ENCODE results near the gene CKS2.

DNA sequence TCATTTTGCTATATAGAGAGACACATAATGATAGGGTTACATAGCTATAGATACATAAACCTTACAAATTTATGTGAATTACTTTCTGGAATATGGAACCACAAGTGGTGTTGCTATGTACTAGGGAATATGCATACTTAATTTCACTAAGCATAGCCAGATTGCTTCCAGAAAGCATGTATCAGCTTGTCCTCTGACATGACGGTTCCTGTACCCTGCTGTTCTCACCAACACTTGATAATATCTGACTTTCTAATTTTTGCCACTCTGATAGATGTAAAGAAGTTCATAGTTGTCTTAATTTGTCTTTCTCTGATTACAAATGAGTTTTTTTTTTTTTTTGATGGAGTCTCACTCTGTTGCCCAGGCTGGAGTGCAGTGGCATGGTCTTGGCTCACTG, 18.0 kb upstream of the CKS2 start:
- TF ChIP-seq, protein P1, sequence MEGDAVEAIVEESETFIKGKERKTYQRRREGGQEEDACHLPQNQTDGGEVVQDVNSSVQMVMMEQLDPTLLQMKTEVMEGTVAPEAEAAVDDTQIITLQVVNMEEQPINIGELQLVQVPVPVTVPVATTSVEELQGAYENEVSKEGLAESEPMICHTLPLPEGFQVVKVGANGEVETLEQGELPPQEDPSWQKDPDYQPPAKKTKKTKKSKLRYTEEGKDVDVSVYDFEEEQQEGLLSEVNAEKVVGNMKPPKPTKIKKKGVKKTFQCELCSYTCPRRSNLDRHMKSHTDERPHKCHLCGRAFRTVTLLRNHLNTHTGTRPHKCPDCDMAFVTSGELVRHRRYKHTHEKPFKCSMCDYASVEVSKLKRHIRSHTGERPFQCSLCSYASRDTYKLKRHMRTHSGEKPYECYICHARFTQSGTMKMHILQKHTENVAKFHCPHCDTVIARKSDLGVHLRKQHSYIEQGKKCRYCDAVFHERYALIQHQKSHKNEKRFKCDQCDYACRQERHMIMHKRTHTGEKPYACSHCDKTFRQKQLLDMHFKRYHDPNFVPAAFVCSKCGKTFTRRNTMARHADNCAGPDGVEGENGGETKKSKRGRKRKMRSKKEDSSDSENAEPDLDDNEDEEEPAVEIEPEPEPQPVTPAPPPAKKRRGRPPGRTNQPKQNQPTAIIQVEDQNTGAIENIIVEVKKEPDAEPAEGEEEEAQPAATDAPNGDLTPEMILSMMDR (IDR thresholded peaks at IDR 0.05), result no peak
- TF ChIP-seq POLR2A (IDR thresholded peaks at IDR 0.05), result no peak

Measured in uterus (tissue), 2 donors.